Fibroblast of villous mesenchyme (primary cell): ENCODE data around the gene TRIM27. TPM values are rescaled to one million over a fixed set of nuclear protein-coding genes. Genes with fewer than 3 reads are reported as not detected.

Experiments used
- DNase-seq: peaks from one replicate; pipeline ENCODE4 v3.0.0-alpha.2; 2010; ENCODE audit warnings: low read depth
- H3K4me3 ChIP-seq: 2 replicates; pipeline ENCODE4 v1.5.1; 2011; ENCODE audit warnings: low read depth, mild to moderate bottlenecking, low read length
- total RNA-seq: library from RNA; depleted of rRNA; stranded (reverse); fragments of >200 nt; gene quantifications from 2 replicates; pipeline ENCODE4 v1.2.3, GENCODE V29; 2012
- TF ChIP-seq, protein P1 (sequence below): IDR thresholded peaks from 2 replicates; pipeline ENCODE4 v1.5.1; 2012; ENCODE audit warnings: low read depth, mild to moderate bottlenecking, low read length; ENCODE audit not compliant: insufficient read depth

TRIM27 gene
- total RNA-seq, 1 donor = 76.9 TPM

DNA sequence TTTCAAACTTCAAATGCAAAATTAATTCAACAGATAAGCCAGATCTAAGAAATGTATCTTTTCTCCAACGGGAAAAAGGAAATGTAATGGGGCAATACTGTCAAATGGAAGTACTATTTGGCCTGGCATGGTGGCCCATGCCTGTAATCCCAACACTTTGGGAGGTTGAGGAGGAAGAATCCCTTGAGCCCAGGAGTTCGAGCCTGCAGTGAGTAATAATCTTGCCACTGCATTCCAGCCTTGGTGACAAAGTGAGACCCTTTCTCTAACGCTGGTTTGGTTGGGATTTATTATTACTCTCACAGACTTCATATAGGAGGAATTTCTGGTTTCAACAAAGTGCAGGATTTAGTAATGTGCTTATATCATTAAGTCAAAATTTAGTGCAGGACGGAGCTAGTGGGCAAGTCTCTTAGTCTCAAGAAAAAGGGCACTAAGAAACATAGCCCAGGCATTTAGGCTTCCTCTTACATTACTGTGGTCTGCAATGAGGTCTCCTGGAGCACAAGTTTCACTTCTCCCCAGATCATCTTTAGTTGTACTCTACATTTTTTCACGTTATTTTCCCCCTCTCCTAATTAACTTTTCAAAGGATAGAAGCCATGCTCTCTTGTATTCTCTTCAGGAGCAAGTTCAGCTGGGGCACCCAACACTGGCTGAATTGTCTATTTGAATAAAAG is 23.1 kb downstream of the TRIM27 start:
- DNase-seq = no peak
- TF ChIP-seq, protein P1, sequence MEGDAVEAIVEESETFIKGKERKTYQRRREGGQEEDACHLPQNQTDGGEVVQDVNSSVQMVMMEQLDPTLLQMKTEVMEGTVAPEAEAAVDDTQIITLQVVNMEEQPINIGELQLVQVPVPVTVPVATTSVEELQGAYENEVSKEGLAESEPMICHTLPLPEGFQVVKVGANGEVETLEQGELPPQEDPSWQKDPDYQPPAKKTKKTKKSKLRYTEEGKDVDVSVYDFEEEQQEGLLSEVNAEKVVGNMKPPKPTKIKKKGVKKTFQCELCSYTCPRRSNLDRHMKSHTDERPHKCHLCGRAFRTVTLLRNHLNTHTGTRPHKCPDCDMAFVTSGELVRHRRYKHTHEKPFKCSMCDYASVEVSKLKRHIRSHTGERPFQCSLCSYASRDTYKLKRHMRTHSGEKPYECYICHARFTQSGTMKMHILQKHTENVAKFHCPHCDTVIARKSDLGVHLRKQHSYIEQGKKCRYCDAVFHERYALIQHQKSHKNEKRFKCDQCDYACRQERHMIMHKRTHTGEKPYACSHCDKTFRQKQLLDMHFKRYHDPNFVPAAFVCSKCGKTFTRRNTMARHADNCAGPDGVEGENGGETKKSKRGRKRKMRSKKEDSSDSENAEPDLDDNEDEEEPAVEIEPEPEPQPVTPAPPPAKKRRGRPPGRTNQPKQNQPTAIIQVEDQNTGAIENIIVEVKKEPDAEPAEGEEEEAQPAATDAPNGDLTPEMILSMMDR = no peak
- no peak overlapping the region for H3K4me3 ChIP-seq

- H3K4me3 ChIP-seq = no peak overlapping the region
- TF ChIP-seq, protein P1 = no peak
- DNase-seq = no peak
Observed at GRCh38 chr6:28898710-28898965, 25.1 kb downstream of the TRIM27 start.

GRCh38 chr6:28897369-28897745 is 26.4 kb downstream of the TRIM27 start:
- TF ChIP-seq, protein P1 = no peak
- no peak for DNase-seq
- H3K4me3 ChIP-seq = peak overlapping the region; percentile 81

DNA sequence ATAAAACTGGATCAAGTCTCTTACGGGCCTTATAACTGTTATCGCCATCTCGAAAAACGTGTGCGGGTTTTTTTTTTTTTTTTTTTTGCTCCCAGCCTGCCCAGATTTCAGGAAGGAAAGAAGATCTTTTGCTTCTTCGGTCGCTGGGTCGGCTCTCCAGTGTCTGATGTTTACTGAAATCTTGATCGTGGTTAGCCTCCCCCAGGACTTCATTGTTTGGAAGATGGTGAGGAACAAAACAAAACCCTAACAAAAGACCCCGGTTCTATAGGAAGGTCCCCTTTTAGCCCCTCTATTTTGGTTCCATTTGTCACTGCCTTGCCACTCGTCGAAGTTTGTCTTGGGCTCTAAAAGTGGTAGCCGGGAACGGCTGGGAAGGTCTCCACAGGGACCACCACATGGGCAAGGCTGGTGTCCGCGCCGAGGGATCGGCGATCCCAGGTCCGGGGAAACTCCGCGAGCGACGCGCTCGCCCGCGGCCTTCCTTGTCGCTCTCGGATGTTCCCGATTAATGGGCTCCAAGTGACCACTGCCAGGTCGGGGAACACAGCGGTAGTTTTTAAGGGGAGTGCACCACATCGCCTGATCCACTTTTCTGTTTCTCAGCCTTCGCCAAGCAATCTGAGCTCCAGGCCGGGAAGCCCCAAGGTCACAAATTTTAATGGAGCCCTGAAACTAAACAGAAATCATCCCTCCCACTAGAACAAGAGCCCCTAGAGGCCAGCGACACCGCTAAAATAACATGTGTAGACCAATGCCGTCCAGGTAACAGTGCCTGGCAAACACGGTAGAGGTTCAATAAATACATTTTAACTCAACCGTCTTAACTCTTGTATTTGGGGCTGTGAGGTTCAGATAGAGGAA is 27.0 kb downstream of the TRIM27 start:
- DNase-seq = peak; percentile 62
- TF ChIP-seq, protein P1 = peak; percentile 29
- H3K4me3 ChIP-seq = peak overlapping the region; percentile 81

- H3K4me3 ChIP-seq = peak overlapping the region; percentile 81
- peak; percentile 98 for DNase-seq
- TF ChIP-seq, protein P1 = no peak
Observed at GRCh38 chr6:28895131-28895812, 28.5 kb downstream of the TRIM27 start.

- TF ChIP-seq, protein P1 = no peak
- no peak for DNase-seq
Observed at GRCh38 chr6:28893172-28893799, 30.5 kb downstream of the TRIM27 start.

More at GRCh38 chr6:28893172-28893799, 30.5 kb downstream of the TRIM27 start:
- no peak overlapping the region for H3K4me3 ChIP-seq
